H1 (cell line): ENCODE data around the gene DIP2B. TPM values are rescaled to one million over a fixed set of nuclear protein-coding genes. Genes with fewer than 3 reads are reported as not detected.

Experiments used
- CTCF ChIA-PET: fragments of 300-600 bp; sonication (Branson Sonifier 250); formaldehyde crosslinking; loops from one replicate; lab custom pipeline; 2021; ENCODE audit not compliant: partially characterized antibody; lab: Charles Lee
- POLR2A ChIA-PET: fragments of 300-600 bp; sonication (Branson Sonifier 250); formaldehyde crosslinking; loops from one replicate; lab custom pipeline; 2021; ENCODE audit warnings: inconsistent platforms; ENCODE audit not compliant: partially characterized antibody; lab: Charles Lee
- DNase-seq, 2 experiments: peaks; one replicate each; pipeline versions ENCODE4 v3.0.0 to v3.0.0-alpha.2; 2010 to 2022; ENCODE audit warnings: low spot score in 2 of 2, low read depth in 1 of 2, mixed read lengths in 1 of 2
- FAIRE-seq: peaks from 2 replicates; lab custom pipeline; 2011; peaks lifted over from hg19 to GRCh38; lab: Jason Lieb, UNC
- H2AFZ ChIP-seq: 2 replicates; pipeline ENCODE4 v1.8.1; 2012; ENCODE audit warnings: low read length, inconsistent platforms
- H2AK5ac ChIP-seq: 2 replicates; pipeline ENCODE4 v1.6.1; 2013; ENCODE audit warnings: low read depth, low read length
- H2BK120ac ChIP-seq: replicated peaks from 2 replicates; pipeline ENCODE3; 2013; ENCODE audit warnings: low read depth, low read length, inconsistent platforms
- H2BK12ac ChIP-seq: 2 replicates; pipeline ENCODE4 v1.6.1; 2013; ENCODE audit warnings: low read depth, low read length
- H2BK15ac ChIP-seq: 2 replicates; pipeline ENCODE4 v1.6.1; 2013; ENCODE audit warnings: low read length
- H2BK20ac ChIP-seq: 2 replicates; pipeline ENCODE4 v1.6.1; 2013; ENCODE audit warnings: low read length
- H2BK5ac ChIP-seq: 2 replicates; pipeline ENCODE4 v1.6.1; 2013; ENCODE audit warnings: low read depth, low read length
- H3K14ac ChIP-seq: 2 replicates; pipeline ENCODE4 v1.6.1; 2013; ENCODE audit warnings: inconsistent platforms; ENCODE audit not compliant: insufficient read length
- H3K18ac ChIP-seq: 2 replicates; pipeline ENCODE4 v1.6.1; 2013; ENCODE audit warnings: low read length; ENCODE audit errors: extremely low read depth
- H3K23ac ChIP-seq: 2 replicates; pipeline ENCODE4 v1.6.1; 2013; ENCODE audit warnings: inconsistent platforms; ENCODE audit not compliant: insufficient read length
- H3K23me2 ChIP-seq: 2 replicates; pipeline ENCODE4 v1.6.1; 2013; ENCODE audit warnings: low read depth, low read length
- H3K27ac ChIP-seq: 2 replicates; pipeline ENCODE4 v1.6.1; 2011; ENCODE audit warnings: low read depth, low read length, inconsistent platforms
- H3K27me3 ChIP-seq, 4 experiments: replicated peaks in 1 of 4; 1 replicate in 1 of 4; 2 replicates in 3 of 4; pipeline versions ENCODE4 v1.6.1 to v1.8.1; 2011 to 2013; ENCODE audit warnings: low read length in 3 of 4, mild to moderate bottlenecking in 3 of 4, inconsistent platforms in 2 of 4, mixed read lengths in 2 of 4, moderate library complexity in 1 of 4; ENCODE audit not compliant: control insufficient read depth in 3 of 4, insufficient read depth in 3 of 4; ENCODE audit errors: extremely low read depth in 1 of 4
- H3K36me3 ChIP-seq, 4 experiments: 2 replicates each; pipeline versions ENCODE4 v1.6.1 to v1.8.1; 2011 to 2013; ENCODE audit warnings: mild to moderate bottlenecking in 4 of 4, low read length in 3 of 4, moderate library complexity in 2 of 4, control low read depth in 1 of 4, inconsistent platforms in 1 of 4; ENCODE audit not compliant: insufficient read depth in 4 of 4, control insufficient read depth in 2 of 4
- H3K4ac ChIP-seq: replicated peaks from 2 replicates; pipeline ENCODE3; 2013; ENCODE audit warnings: low read length, low read depth, mixed read lengths, inconsistent platforms; ENCODE audit not compliant: insufficient read length
- H3K4me1 ChIP-seq, 4 experiments: replicated peaks in 1 of 4; 1 replicate in 1 of 4; 2 replicates in 3 of 4; pipeline versions ENCODE4 v1.6.1 to v1.8.1; 2011 to 2013; ENCODE audit warnings: low read length in 3 of 4, inconsistent platforms in 2 of 4, mixed read lengths in 1 of 4; ENCODE audit not compliant: insufficient read depth in 4 of 4, control insufficient read depth in 3 of 4
- H3K4me2 ChIP-seq, 2 experiments: 2 replicates each; pipeline versions ENCODE4 v1.6.1 to v1.8.1; 2011 to 2013; ENCODE audit warnings: low read depth in 2 of 2, low read length in 2 of 2, control low read depth in 1 of 2, inconsistent platforms in 1 of 2, mild to moderate bottlenecking in 1 of 2; ENCODE audit not compliant: insufficient read depth in 1 of 2
- H3K4me3 ChIP-seq, 4 experiments: fragments of 200-600, 300-600 bp in 1 of 4; sonication (generic), shearing (Covaris generic), sonication (Bioruptor Twin) in 1 of 4; 2 replicates each; pipeline versions ENCODE4 v1.5.1 to v1.8.1; 2011 to 2016; ENCODE audit warnings: low read length in 4 of 4, low read depth in 3 of 4, control low read depth in 2 of 4, inconsistent platforms in 2 of 4, mild to moderate bottlenecking in 2 of 4, mixed read lengths in 1 of 4, moderate library complexity in 1 of 4; ENCODE audit not compliant: insufficient read depth in 2 of 4; ENCODE audit errors: extremely low read depth in 1 of 4
- H3K56ac ChIP-seq: replicated peaks from 2 replicates; pipeline ENCODE3; 2013; ENCODE audit warnings: low read depth, mild to moderate bottlenecking, mixed read lengths, low read length, inconsistent platforms; ENCODE audit not compliant: insufficient read length
- H3K79me1 ChIP-seq: 2 replicates; pipeline ENCODE4 v1.6.1; 2013; ENCODE audit warnings: low read depth, low read length, control low read depth
- H3K79me2 ChIP-seq, 2 experiments: 2 replicates each; pipeline versions ENCODE4 v1.6.1 to v1.8.1; 2012 to 2013; ENCODE audit warnings: low read length in 2 of 2, mild to moderate bottlenecking in 2 of 2, inconsistent platforms in 1 of 2; ENCODE audit not compliant: insufficient read depth in 2 of 2, control insufficient read depth in 1 of 2
- H3K9ac ChIP-seq, 4 experiments: replicated peaks in 1 of 4; 1 replicate in 1 of 4; 2 replicates in 3 of 4; pipeline versions ENCODE4 v1.6.1 to v1.8.1; 2011 to 2013; ENCODE audit warnings: low read depth in 3 of 4, low read length in 3 of 4, control low read depth in 2 of 4, mild to moderate bottlenecking in 2 of 4, moderate library complexity in 2 of 4, inconsistent platforms in 1 of 4; ENCODE audit errors: extremely low read depth in 1 of 4
- H3K9me3 ChIP-seq, 2 experiments: 2 replicates each; pipeline versions ENCODE4 v1.6.1 to v1.8.1; 2012 to 2013; ENCODE audit warnings: mild to moderate bottlenecking in 2 of 2, moderate library complexity in 2 of 2, control low read depth in 1 of 2, inconsistent platforms in 1 of 2, low read depth in 1 of 2, low read length in 1 of 2, mixed read lengths in 1 of 2; ENCODE audit not compliant: insufficient read depth in 2 of 2
- H4K20me1 ChIP-seq, 2 experiments: replicated peaks in 1 of 2; 2 replicates each; pipeline versions ENCODE3 to v1.8.1; 2011 to 2013; ENCODE audit warnings: inconsistent platforms in 2 of 2, low read length in 2 of 2, mild to moderate bottlenecking in 1 of 2; ENCODE audit not compliant: insufficient read depth in 2 of 2, control insufficient read depth in 1 of 2
- H4K5ac ChIP-seq: 2 replicates; pipeline ENCODE4 v1.6.1; 2013; ENCODE audit warnings: low read length, low read depth, mixed read lengths, inconsistent platforms; ENCODE audit not compliant: insufficient read length
- H4K8ac ChIP-seq: 2 replicates; pipeline ENCODE4 v1.8.0; 2013; ENCODE audit warnings: mild to moderate bottlenecking, moderate library complexity, low read length, inconsistent platforms; ENCODE audit not compliant: insufficient read depth; ENCODE audit errors: extremely low read depth
- H4K91ac ChIP-seq: replicated peaks from 2 replicates; pipeline ENCODE3; 2013; ENCODE audit warnings: low read length, mixed read lengths, inconsistent platforms; ENCODE audit not compliant: insufficient read length
- WGBS, 2 experiments: shearing (Covaris generic) in 1 of 2; methylation state at CpG; one replicate each; pipeline versions ENCODE4 v1.1.6 to v1.1.7; 2013 to 2015; ENCODE audit warnings: low lambda C conversion rate in 2 of 2, mixed read lengths in 2 of 2, inconsistent platforms in 1 of 2, low coverage in 1 of 2, missing lambda C conversion rate in 1 of 2; ENCODE audit not compliant: insufficient replicate concordance in 2 of 2, insufficient coverage in 1 of 2, insufficient read length in 1 of 2; ENCODE audit errors: extremely low coverage in 1 of 2, missing lambda C conversion rate in 1 of 2; 5-methylcytosine and 5-hydroxymethylcytosine counted together
- polyA plus RNA-seq, 7 experiments: library from polyadenylated mRNA; depleted of rRNA in 3 of 7; stranded (reverse) in 5 of 7; unstranded in 2 of 7; fragments of >200 nt in 5 of 7; fragments of 200-250 nt in 2 of 7; gene quantifications; 1 replicate in 5 of 7; 2 replicates in 1 of 7; 4 replicates in 1 of 7; pipeline versions ENCODE4 v1.2.1 to v1.2.3, GENCODE V29; 2011 to 2013; ENCODE audit warnings: missing spikeins in 2 of 7, mixed read lengths in 2 of 7
- total RNA-seq: library from RNA; stranded (reverse); fragmentation: NEBNext Ultra II Directional; extraction: Animal tissue kit (Norgen Biotek cat#: 25700); gene quantifications from 2 replicates; pipeline ENCODE4 v1.2.1, GENCODE V29; 2021

Gene DIP2B
- total and polyA plus RNA-seq, 2 of the 8 experiments (the other 6 are each of a cell fraction or from before 2014, with no cell fraction given): 11.1 to 29.6 TPM

GRCh38 chr12:50550530-50551223, 45.9 kb downstream of the DIP2B start:
- Histone ChIP-seq H3K4me3 (no peak overlapping the region), H4K5ac (no peak overlapping the region), H2BK120ac (no peak overlapping the region), H3K79me1 (peaks cover 8% of the 10 kb centered on the region), H2BK15ac (no peak overlapping the region), H3K18ac (no peak overlapping the region), H4K20me1 (peaks cover 0 to 1% of the 10 kb centered on the region in 2 experiments), H3K14ac (no peak overlapping the region), H3K27me3 (no peaks in the 10 kb centered on the region), H3K56ac (no peak overlapping the region), H3K79me2 (peaks cover 0 to 69% of the 10 kb centered on the region in 2 experiments; a peak in 2 of 4 replicates), H2BK20ac (no peak overlapping the region), H2BK5ac (no peak overlapping the region), H3K27ac (no peak overlapping the region), H2AFZ (no peak overlapping the region), H4K91ac (no peak overlapping the region), H3K4me2 (no peak overlapping the region), H3K4me1 (peaks cover 0 to 3% (median 0%) of the 10 kb centered on the region in 4 experiments; a peak in 1 of 7 replicates), H3K9ac (no peak overlapping the region), H4K8ac (no peak overlapping the region; the same call in 1 of the 2 replicates), H3K23me2 (no peaks in the 10 kb centered on the region), H2AK5ac (no peak overlapping the region), H3K4ac (no peak overlapping the region), H3K36me3 (no peaks in the 10 kb centered on the region), H2BK12ac (no peak overlapping the region), H3K23ac (no peak overlapping the region), H3K9me3 (no peaks in the 10 kb centered on the region)
- no peak for FAIRE-seq
- ChIA-PET CTCF (interaction anchor here (0.6 to 1.7 kb wide), 3 partner anchors 11 to 37 kb away, joined by 3 to 5 read pairs (median 4); no protein-coding TSS in a partner anchor), POLR2A (interaction anchor here (1.4 kb wide), 1 partner anchor 13 kb away, joined by 7 read pairs; no protein-coding TSS in a partner anchor)
- DNase-seq: no peak
- 84% methylated on average over 9 of the region's 9 CpGs; no CpG with 5 or more reads in 1 of the 2 experiments for WGBS, 2 experiments
